GM19324 (cell line): ENCODE measurements around the gene MAPK8IP3.
"Not testable (repeated sequence)": the region's sequence is repeated elsewhere in the genome, so short reads cannot be mapped to it uniquely, and the experiment has no call there.

Source experiments
- ATAC-seq: cut with Tn5 transposase; IDR thresholded peaks from one replicate; pipeline ENCODE4 v1.9.1; 2021; ENCODE audit warnings: mild to moderate bottlenecking, moderate library complexity; ENCODE audit not compliant: unreplicated experiment, low FRiP score

Gene MAPK8IP3

DNA sequence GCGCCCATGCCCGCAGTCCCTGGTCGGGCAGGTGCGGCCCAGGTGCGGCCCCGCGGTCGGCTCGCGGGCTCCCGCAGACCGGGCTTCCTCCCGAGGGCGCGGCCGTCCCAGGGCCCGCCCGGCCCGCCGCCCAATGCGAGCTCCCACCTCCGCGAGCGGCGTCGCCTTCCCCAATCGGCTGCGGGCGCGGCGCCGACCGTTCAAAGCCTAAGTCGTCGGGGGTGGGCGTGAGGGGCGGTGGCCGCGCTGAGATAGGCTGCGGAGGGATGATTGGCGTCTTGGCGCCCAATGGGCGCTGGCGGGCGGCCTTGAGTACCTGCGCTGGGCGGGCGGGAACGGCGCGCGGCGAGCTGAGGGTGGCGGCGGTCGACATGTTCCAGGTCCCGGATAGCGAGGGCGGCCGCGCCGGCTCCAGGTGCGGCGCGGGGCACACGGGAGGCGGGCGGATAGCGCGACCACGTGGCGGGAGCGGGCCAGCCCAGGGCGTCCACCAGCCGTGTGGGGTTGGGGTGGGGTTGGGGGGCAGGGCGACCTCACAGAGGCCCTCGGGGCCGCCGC is 28.0 kb upstream of the MAPK8IP3 start, which contains the start of gene JPT2:
JPT2 (plus strand) TSS at position 338 of the 558 bp plus-strand sequence; CDS start at position 372, 34 bp downstream.
- peak; percentile 96 for ATAC-seq

DNA sequence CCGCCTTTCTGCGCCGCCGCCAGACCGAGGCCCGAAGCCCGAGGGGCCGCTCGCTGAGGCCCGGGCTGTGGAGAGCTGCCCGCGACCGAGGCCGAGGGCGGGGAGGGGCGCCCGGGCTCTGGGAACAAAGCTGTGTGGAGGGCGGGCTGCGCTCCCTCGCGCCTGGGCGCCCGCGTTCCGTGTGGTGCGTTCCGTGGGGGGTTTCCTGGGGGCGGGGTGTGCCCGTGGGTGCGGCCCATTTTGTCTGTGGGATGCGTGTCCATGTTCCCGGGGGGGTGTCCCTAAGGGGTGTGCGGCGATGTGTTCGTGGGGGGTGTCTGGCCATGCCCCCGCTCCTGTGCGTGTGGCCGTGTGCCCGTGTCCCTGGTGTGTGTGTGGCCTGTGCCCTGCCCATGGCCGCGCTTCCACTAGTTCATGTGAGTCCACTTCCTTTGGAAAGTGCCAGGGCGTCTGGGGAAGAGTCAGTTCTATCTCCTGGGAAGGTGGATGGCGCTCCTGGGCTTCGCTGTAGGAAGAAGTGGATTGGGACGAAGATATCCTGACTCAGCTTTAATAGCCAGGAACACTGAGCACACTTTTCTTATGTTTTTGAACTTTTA is 27.4 kb upstream of the MAPK8IP3 start:
- no peak for ATAC-seq

DNA sequence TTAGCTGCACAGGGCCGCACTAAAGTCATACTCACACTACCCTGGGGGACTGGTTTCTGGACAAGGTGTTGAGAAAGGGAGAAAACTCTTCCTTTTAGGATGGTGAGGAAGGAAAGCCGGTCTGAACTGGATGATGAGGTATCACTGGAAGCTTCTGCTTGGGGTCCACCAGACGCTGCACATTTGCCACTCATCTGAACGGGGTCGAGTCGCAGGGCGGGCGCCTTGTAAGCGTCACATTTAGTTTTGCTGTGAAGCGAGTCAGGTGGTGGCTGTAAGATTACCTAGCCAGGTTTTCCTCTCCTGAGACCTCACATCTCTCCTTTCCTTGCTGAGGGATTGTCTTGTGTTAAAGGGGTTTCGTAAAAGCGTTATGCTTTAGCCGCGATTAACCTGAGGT is 25.6 kb upstream of the MAPK8IP3 start:
- no peak for ATAC-seq

DNA sequence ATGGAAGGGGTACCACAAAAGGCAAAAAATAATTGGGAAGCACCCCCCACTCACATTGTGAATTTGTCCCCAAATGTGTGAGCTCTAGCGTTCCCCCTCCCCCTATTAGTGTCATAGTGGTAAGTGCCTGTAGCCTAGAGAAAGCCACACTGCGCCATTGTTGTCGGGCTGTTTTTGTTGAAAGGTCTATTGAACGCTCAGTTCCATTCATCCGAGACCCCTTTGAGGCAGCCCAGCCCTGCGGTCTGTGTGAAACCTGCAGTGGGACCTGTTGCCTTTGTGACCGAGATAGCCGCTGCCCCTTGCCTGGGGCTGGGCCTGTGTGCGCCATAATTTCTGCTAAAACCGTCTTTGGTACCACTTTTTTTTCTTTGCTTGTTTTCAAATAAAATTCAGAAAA is 25.0 kb upstream of the MAPK8IP3 start:
- ATAC-seq, result no peak

DNA sequence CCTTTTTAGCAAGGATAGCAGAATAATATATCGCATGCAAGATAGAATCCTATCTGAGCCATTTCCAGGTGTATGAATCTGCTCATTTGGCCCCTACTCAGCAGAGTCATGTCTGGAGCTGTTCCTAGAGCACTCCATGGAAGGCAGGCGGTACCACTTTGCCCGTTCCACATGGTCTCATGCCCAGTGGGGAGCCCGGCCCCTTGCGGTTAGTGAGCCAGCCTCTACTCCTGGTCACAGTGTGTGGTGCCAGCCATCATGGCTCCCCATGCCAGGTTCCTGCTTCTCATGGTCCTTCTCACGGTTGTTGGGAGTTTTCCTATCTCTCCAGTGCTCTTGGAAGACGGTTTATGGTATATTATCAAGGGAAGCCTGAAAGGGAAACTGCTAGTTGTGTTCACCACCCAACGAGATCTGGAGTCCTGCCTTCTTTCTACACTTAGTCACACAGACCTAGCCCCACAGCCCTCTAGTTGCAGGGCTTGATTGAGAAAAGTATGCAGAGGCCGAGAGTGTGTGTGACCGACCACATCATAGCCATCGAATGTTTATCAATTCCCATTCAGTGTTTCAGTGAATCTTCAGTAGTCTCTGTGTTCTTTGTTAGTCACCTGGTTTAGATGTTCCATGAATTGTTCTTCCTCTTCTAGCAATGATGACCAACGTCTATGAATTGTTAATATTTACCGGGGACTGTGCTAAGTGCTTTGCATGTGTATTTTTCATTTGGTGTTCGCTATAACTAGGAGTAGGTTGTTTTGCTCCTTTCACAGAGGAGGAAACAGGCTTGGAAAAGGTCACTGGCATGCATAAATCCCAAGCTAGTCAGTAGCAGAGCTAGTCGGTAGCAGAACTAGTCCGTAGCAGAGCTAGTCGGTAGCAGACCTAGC is 18.3 kb upstream of the MAPK8IP3 start:
- no peak for ATAC-seq

DNA sequence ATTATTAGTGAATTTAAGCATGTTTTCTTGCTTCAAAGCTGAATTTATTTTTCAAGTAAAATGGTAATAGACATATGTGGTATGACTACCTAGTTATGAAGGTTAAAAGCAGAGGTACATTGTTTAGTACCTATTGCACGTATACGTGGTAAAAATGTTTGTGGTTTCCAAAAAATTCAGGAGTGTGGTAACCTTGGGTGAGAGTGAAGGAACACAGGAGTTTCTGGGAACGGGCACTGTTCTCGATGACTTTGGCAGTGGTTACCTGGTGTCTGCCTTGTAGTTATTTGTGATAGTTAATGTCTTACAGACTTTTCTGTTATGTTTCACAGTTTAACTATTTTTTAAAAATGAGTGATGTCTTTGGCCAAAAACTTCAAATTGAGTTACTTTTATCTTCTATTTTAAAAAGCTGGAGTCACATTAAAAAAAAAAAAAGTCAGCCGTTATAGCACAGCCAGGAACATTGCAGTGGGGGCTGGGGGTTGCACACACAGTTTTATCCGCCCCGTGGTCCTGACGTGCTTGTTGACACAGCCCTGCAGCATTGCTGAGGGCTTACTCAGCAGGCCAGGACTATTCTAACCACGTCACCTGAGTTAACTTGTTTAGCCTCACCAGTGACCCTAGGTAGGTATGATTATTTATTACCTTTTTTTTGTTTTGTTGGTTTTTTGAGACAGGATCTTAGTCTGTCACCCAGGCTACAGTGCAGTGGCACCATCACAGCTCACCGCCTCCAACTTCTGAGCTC is 17.0 kb upstream of the MAPK8IP3 start:
- ATAC-seq, result no peak

DNA sequence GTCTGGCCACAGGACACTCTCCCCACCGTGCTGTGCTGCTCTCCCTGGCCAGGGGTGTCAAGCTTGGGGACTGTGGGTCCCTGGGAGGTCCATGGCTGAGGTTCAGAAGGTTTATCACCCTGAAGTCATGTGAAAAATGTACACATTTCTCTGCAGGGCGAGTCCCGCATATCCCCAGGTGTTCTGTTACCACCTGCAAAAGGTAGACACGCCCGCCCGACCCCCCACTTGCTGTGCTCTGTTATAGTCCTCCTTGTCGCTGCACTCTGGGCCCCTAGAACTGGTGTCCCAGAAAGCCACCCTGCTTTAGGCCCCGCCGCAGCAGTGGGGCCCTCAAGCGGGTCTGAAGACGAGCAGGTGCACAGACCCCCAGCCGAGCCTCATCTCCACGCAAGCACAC is 16.1 kb upstream of the MAPK8IP3 start:
- no peak for ATAC-seq

DNA sequence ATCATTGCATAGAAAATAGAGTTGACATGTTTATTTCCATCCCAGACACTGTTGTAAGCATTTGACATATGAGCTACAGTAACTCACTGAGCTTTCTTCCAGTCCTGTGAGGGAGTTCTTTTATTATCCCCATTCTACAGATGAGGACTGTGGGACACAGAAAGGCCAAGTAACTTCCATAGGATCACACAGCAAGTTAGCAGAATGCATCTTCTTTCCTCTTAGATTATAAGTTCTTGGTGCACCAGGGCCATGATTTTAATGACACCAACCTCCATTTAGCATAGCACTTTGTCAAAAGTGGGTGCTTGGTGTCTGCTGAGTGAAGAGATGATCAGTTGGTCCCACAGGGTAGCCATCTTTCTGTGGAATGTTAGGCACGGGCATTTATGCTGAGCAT is 15.2 kb upstream of the MAPK8IP3 start:
- ATAC-seq, result no peak

DNA sequence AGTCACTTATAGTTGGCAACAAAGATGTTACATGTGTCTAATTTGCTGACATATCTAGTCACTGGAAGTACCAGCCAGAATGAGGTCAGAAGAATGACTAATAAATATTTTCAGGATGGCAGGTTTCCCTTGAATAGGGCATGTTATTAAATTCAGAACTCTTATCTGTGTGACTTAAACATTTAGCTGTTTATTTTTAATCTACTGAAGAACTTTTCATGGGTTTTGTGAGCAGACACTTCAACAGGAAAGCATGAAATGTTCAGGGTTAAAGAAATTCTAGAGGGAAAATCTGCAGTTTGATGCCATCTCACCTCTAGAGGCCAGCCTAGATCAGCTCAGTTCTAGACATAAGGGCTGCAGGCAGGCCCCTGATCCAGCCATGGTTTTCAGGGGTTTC is 14.7 kb upstream of the MAPK8IP3 start:
- ATAC-seq, result no peak

DNA sequence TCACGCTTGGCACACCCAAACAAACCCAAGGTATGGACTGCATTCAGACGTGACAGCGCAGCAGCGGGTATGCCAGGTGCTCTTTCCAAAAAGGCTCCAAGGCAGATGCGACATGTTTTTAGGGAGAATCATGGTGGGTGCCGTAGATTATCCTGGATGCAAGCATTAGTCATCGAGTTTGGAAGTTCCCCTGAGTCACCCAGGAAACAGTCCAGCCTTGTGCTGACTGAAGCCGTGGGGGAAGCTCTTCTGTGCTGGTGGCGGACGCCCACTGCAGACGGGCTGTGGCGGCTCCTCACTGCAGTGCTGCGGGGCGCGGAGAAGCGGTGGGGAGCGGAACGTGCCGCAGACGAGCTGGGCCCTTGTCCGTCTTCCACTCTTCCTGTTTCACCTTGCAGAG is 14.0 kb upstream of the MAPK8IP3 start:
- ATAC-seq, result no peak

DNA sequence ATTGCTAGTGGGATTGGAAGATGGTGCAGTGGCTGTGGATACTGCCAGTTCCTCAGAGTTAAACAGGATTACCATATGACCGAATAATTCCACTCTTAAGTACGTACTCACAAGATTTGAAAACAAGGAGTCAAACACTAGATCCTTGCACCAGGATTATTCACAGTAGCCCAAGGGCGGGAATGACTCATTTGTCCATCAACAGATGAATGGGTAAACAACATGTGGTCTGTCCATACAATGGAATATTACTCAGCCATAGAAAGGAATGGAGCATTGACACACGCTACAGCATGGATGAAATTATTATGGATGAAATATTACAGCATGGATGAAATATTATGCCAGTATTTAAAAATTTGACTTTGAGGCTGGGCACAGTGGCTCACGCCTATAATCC is 9.1 kb upstream of the MAPK8IP3 start:
- ATAC-seq, result no peak

DNA sequence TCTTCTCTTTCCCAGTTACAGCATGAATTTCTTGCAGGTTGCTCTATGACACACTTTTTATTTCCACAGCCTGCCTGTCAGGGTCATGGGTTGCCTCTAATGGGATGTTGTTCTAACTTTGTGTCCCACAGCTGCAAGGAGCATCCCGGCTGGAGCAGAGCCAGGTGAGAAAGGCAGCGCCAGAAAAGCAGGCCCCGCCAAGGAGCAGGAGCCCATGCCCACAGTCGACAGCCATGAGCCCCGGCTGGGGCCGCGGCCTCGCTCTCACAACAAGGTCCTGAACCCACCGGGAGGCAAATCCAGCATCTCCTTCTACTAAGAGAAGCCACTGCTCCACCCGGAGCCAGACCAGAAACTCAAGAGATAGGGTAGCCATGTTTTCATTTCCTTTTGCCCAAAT is 7.3 kb upstream of the MAPK8IP3 start:
- no peak for ATAC-seq

DNA sequence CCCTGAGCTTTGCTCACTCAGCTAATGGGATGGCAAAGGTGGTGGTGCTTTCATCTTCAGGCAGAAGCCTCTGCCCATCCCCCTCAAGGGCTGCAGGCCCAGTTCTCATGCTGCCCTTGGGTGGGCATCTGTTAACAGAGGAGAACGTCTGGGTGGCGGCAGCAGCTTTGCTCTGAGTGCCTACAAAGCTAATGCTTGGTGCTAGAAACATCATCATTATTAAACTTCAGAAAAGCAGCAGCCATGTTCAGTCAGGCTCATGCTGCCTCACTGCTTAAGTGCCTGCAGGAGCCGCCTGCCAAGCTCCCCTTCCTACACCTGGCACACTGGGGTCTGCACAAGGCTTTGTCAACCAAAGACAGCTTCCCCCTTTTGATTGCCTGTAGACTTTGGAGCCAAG is 5.7 kb upstream of the MAPK8IP3 start:
- no peak for ATAC-seq

DNA sequence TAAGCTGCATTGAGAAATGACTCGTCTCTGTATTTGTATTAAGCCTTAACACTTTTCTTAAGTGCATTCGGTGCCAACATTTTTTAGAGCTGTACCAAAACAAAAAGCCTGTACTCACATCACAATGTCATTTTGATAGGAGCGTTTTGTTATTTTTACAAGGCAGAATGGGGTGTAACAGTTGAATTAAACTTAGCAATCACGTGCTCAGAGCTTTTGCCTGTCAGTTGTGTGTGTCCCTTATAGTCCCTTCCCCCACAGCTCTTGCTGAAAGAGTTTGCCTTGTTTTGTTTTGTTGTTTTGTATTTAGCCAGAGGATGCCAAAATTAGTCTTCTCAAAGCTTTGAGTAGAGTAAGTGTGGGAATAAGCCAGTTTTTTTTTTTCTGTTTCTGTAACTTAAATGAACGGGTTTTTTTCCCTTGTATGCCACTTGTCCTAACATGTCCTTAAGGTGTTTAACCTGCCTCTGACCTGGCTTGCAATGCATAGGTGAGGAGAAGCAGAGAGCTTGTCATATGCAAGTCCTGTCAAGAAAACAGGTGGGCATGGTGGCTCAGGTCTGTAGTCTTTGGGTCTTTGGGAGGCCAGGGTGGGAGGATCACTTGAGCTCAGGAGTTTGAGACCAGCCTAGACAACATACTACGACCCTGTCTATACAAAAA is 4.6 kb upstream of the MAPK8IP3 start:
- ATAC-seq, result no peak

DNA sequence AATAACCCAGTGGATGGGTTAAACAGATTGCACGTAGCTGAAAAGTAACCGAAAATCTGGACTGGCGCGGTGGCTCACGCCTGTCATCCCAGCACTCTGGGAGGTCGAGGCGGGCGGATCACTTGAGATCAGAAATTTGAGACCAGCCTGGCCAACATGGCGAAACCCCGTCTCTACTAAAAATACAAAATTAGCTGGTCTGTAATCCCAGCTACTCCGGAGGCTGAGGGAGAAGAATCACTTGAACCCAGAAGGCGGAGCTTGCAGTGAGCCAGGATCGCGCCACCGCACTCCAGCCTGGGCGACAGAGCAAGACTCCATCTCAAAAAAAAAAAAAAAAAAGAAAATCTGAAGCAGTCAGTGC is 689 bp upstream of the MAPK8IP3 start:
- not testable (repeated sequence) for ATAC-seq

DNA sequence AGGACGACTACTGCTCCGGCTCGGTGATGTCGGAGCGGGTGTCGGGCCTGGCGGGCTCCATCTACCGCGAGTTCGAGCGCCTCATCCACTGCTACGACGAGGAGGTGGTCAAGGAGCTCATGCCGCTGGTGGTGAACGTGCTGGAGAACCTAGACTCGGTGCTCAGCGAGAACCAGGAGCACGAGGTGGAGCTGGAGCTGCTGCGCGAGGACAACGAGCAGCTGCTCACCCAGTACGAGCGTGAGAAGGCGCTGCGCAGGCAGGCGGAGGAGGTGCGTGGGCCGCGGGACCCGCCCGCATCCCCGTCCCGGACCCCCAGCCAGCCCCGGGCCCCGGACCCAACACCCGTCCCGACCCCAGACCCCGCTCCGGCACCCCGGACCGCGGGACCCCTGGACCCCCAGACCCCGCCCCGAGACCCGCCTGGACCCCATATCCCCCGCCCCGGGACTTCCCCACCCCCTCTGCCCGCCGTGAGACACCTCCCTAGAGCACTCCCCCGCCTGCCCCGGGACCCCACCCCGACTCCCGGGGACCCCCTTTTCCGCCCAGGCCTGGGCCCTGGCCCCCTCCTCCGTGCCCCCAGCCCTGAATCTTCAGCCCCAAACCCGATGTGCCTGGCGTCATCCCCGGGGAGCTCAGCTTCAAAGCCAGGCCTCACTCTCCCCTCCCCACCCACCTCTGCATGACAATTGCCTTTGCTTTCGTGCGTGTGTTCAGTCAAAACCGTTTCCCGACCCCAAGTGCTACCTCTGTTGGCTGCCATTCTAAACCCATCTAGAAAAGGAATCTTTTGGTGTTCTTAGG is 594 bp downstream of the MAPK8IP3 start:
- peak; percentile 23 for ATAC-seq

DNA sequence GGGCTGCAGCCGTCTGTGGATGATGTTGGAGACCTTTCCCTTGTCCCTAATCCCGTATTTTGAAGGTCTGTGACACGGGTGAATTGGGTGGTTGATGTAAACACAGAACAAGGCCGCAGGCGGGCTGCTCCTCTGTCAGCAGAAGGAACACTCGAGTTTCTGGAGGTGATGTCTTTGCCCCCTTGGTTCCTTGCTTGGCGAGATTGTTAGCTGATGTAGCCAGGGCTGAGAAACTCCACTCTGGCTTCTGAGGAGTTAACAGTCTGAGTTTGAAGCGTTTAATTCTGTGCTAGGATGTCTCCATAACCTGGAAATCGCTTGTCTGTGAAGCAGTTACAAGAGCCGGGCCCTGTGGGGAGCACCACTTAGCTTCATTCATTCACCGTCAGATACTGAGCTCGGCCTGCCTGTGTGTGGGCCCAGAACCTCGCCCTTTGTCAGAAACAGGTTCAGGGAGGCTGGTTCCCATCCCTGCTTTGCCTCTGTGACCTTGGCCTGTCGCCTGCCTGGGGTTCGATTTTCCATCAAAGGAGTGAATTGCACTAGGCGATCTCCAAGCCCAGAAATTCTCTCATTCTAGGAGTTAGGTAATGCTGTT is 1.3 kb downstream of the MAPK8IP3 start:
- no peak for ATAC-seq

DNA sequence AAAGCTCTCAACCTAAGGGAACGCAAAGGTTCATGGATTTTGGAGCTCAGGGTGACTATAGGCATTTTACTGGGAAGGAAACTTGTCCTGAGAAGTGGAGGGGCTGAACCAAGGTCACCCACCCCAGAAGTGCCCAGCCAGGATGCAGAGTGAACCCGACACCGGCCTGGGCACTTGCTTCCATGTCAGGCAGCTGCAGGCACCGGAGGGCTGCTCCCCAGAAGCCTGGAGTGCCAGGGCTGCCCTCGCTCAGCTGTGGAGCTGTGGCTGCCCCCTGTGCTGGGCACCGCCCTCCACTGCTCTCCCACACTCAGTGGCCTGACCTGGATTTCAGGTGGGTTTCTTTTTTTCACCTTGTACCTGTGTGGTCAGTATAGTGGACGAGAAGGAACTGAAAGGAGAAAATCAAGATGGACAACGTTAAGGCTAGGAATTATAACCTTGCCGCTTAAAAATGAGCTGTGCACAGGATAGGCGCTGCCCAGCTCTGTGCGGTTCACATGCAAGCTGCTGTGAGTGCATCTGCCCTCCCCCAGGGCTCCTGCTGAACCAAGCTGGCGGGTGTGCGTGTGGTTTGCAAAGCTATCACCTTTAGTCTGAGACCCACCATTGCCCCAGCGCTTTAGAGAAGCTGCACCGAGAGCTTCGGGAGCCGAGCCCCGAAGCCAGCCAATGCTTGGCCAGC is 2.2 kb downstream of the MAPK8IP3 start:
- ATAC-seq, result no peak

DNA sequence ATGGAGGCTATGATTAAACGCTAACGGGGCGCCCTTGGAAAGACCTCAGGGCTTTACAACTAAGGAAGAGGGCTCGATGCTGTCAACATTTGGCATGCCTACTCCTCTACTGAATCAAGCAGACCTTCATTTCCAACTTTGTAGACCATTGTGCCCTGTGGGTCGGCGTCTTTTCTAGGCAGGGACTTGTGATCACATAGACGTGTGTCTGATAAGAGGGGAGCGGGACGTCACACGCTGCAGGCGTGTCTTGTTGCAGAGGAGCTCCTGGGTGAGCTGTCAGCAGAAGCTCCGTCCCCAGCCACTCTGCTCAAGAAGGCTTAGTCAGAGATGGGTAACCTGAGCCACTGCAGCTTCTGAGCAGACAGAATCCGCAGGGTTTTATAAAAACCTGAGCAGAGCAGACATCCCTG is 2.8 kb downstream of the MAPK8IP3 start:
- ATAC-seq, result no peak
